DND-41 (cell line): Measurements from ENCODE around the gene PFKFB1.

Experiments used
- EZH2 ChIP-seq: IDR thresholded peaks from 3 replicates; pipeline ENCODE4 v1.6.1; 2012; ENCODE audit warnings: borderline replicate concordance, low read depth, mild to moderate bottlenecking, moderate library complexity, low read length, inconsistent platforms; ENCODE audit not compliant: severe bottlenecking
- TF ChIP-seq, protein P1 (sequence below): IDR thresholded peaks from 2 replicates; pipeline ENCODE4 v1.5.1; 2012; ENCODE audit warnings: borderline replicate concordance, low read length, moderate library complexity, mild to moderate bottlenecking; ENCODE audit not compliant: poor library complexity, severe bottlenecking; ENCODE audit errors: extremely low read depth

DNA sequence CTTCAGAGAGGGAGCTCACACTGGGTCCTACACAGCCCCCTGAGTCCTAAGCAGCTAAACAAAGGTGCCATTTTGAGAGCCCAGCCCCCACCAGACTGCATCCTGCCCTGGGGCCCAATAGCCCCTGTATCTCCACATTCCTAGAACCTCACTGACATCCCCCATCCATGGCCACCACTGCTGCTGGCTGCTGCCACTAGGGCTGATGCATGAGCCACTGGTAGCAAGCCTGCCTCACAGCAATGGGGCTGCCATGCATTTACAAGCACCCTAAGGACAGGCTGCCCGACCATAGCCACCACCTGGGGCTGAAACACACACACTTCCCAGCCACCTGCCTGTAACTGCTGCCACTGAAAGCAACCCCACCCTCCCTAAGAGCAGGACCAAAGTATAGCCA, 99.8 kb downstream of the PFKFB1 start:
- TF ChIP-seq, protein P1, sequence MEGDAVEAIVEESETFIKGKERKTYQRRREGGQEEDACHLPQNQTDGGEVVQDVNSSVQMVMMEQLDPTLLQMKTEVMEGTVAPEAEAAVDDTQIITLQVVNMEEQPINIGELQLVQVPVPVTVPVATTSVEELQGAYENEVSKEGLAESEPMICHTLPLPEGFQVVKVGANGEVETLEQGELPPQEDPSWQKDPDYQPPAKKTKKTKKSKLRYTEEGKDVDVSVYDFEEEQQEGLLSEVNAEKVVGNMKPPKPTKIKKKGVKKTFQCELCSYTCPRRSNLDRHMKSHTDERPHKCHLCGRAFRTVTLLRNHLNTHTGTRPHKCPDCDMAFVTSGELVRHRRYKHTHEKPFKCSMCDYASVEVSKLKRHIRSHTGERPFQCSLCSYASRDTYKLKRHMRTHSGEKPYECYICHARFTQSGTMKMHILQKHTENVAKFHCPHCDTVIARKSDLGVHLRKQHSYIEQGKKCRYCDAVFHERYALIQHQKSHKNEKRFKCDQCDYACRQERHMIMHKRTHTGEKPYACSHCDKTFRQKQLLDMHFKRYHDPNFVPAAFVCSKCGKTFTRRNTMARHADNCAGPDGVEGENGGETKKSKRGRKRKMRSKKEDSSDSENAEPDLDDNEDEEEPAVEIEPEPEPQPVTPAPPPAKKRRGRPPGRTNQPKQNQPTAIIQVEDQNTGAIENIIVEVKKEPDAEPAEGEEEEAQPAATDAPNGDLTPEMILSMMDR, result no peak
- no peak for TF ChIP-seq EZH2
